B cell (primary cell): ENCODE results near the gene TMEM106C.
"Not testable (repeated sequence)": the region's sequence is repeated elsewhere in the genome, so short reads cannot be mapped to it uniquely, and the experiment has no call there.

Experiments
- EZH2 ChIP-seq: IDR thresholded peaks from 2 replicates; pipeline ENCODE4 v1.6.1; 2012; ENCODE audit warnings: borderline replicate concordance, low read depth, mild to moderate bottlenecking, moderate library complexity, low read length; ENCODE audit not compliant: insufficient read depth, poor library complexity, severe bottlenecking
- TF ChIP-seq, protein P1 (sequence below): fragments of 200-600 bp; IDR thresholded peaks from one replicate; pipeline ENCODE4 v1.8.0; 2022; ENCODE audit warnings: antibody characterized with exemption, mild to moderate bottlenecking

DNA sequence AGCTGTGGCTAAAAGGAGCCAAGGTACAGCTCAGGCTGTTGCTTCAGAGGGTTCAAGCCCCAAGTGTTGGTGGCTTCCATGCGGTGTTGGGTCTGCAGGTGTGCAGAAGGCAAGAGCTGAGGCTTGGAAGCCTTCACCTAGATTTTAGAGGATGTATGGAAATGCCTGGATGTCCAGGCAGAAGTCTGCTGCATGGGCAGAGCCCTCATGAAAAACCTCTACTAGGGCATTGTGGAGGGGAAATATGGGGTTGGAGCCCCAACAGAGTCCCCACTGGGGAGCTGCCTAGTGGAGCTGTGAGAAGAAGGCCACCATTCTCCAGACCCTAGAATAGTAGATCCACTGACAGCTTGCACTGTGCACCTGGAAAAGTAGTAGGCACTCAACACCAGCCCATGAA is 5.7 kb upstream of the TMEM106C start:
- TF ChIP-seq, protein P1, sequence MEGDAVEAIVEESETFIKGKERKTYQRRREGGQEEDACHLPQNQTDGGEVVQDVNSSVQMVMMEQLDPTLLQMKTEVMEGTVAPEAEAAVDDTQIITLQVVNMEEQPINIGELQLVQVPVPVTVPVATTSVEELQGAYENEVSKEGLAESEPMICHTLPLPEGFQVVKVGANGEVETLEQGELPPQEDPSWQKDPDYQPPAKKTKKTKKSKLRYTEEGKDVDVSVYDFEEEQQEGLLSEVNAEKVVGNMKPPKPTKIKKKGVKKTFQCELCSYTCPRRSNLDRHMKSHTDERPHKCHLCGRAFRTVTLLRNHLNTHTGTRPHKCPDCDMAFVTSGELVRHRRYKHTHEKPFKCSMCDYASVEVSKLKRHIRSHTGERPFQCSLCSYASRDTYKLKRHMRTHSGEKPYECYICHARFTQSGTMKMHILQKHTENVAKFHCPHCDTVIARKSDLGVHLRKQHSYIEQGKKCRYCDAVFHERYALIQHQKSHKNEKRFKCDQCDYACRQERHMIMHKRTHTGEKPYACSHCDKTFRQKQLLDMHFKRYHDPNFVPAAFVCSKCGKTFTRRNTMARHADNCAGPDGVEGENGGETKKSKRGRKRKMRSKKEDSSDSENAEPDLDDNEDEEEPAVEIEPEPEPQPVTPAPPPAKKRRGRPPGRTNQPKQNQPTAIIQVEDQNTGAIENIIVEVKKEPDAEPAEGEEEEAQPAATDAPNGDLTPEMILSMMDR, result not testable (repeated sequence)
- not testable (repeated sequence) for TF ChIP-seq EZH2
